Duodenal mucosa (tissue), 2 donors: Measurements from ENCODE around the gene TLE2.

Source experiments
- H3K27ac ChIP-seq: one replicate; pipeline ENCODE4 v1.7.0; 2013; ENCODE audit warnings: low read depth, low read length
- H3K27me3 ChIP-seq, 2 donors: one replicate each; pipeline ENCODE4 v1.7.0; 2013; ENCODE audit warnings: low read length in 2 of 2, control low read depth in 1 of 2; ENCODE audit not compliant: insufficient read depth in 2 of 2, control insufficient read depth in 1 of 2
- H3K36me3 ChIP-seq, 2 donors: one replicate each; pipeline ENCODE4 v1.7.0; 2013; ENCODE audit warnings: low read length in 2 of 2, control low read depth in 1 of 2; ENCODE audit not compliant: insufficient read depth in 2 of 2, control insufficient read depth in 1 of 2
- H3K4me1 ChIP-seq, 2 donors: one replicate each; pipeline ENCODE4 v1.7.0; 2013; ENCODE audit warnings: low read length in 2 of 2, control low read depth in 1 of 2; ENCODE audit not compliant: insufficient read depth in 2 of 2, control insufficient read depth in 1 of 2
- H3K4me3 ChIP-seq, 2 donors: one replicate each; pipeline ENCODE4 v1.7.0; 2013; ENCODE audit warnings: low read length in 2 of 2, low read depth in 1 of 2
- H3K9ac ChIP-seq, 2 donors: one replicate each; pipeline ENCODE4 v1.7.0; 2013; ENCODE audit warnings: low read length in 2 of 2, low read depth in 1 of 2
- H3K9me3 ChIP-seq, 2 donors: one replicate each; pipeline ENCODE4 v1.7.0; 2013; ENCODE audit warnings: low read length in 2 of 2, control low read depth in 1 of 2; ENCODE audit not compliant: control insufficient read depth in 1 of 2

TLE2 gene

GRCh38 chr19:3064011-3064330 is 34.9 kb upstream of the TLE2 start:
- H3K4me3 ChIP-seq = no peak overlapping the region
- no peak overlapping the region for H3K9ac ChIP-seq
- peaks cover 2 to 7% of the 10 kb centered on the region in 2 donors for H3K36me3 ChIP-seq
- no peaks in the 10 kb centered on the region for H3K27me3 ChIP-seq
- H3K27ac ChIP-seq = no peak overlapping the region
- peaks cover 9 to 18% of the 10 kb centered on the region in 2 donors for H3K4me1 ChIP-seq
- no peaks in the 10 kb centered on the region for H3K9me3 ChIP-seq

GRCh38 chr19:3062165-3063105 is 33.4 kb upstream of the TLE2 start, which contains the start of gene TLE5:
TSS of gene TLE5 (minus strand) at chr19:3062495. CDS start at chr19:3062200, 295 bp downstream.
- Histone ChIP-seq H3K27ac (peak within 1 kb of the TSS; percentile 75), H3K4me3 (peak within 1 kb of the TSS; percentile 69 to 79), H3K36me3 (peaks cover 12 to 21% of the 10 kb centered on the region in 2 donors), H3K9me3 (no peaks in the 10 kb centered on the region), H3K4me1 (peaks cover 9 to 21% of the 10 kb centered on the region in 2 donors), H3K27me3 (no peaks in the 10 kb centered on the region), H3K9ac (peak within 1 kb of the TSS; percentile 74 to 81)

GRCh38 chr19:3061182-3062161 is 32.4 kb upstream of the TLE2 start:
- Histone ChIP-seq H3K9ac (peak overlapping the region; percentile 70 to 81), H3K27ac (peak overlapping the region; percentile 75), H3K9me3 (no peaks in the 10 kb centered on the region), H3K27me3 (no peaks in the 10 kb centered on the region), H3K4me1 (peaks cover 9 to 24% of the 10 kb centered on the region in 2 donors), H3K4me3 (peak overlapping the region; percentile 69 to 79), H3K36me3 (peaks cover 12 to 31% of the 10 kb centered on the region in 2 donors)

- Histone ChIP-seq H3K9me3 (no peaks in the 10 kb centered on the region), H3K4me3 (peak overlapping the region; percentile 69 to 79), H3K9ac (peak overlapping the region; percentile 70 to 81), H3K4me1 (peaks cover 7 to 25% of the 10 kb centered on the region in 2 donors), H3K27me3 (no peaks in the 10 kb centered on the region), H3K27ac (peak overlapping the region; percentile 75), H3K36me3 (peaks cover 12 to 32% of the 10 kb centered on the region in 2 donors)
These were observed 31.7 kb upstream of the TLE2 start for GRCh38 chr19:3060857-3061181.

- Histone ChIP-seq H3K4me1 (peaks cover 16 to 36% of the 10 kb centered on the region in 2 donors), H3K27ac (no peak overlapping the region), H3K9ac (no peak overlapping the region), H3K36me3 (peaks cover 24 to 41% of the 10 kb centered on the region in 2 donors), H3K4me3 (no peak overlapping the region), H3K27me3 (no peaks in the 10 kb centered on the region), H3K9me3 (no peaks in the 10 kb centered on the region)
These were observed 30.6 kb upstream of the TLE2 start for GRCh38 chr19:3059653-3060052.

GRCh38 chr19:3058821-3059314 is 29.8 kb upstream of the TLE2 start:
- H3K9me3 ChIP-seq = no peaks in the 10 kb centered on the region
- H3K27me3 ChIP-seq = no peaks in the 10 kb centered on the region
- H3K4me1 ChIP-seq = peaks cover 16 to 36% of the 10 kb centered on the region in 2 donors
- no peak overlapping the region for H3K4me3 ChIP-seq
- H3K36me3 ChIP-seq = peaks cover 25 to 48% of the 10 kb centered on the region in 2 donors
- no peak overlapping the region for H3K9ac ChIP-seq
- no peak overlapping the region for H3K27ac ChIP-seq

GRCh38 chr19:3058009-3058820 is 29.1 kb upstream of the TLE2 start:
- H3K4me3 ChIP-seq = no peak overlapping the region
- H3K36me3 ChIP-seq = peaks cover 26 to 48% of the 10 kb centered on the region in 2 donors
- H3K27me3 ChIP-seq = no peaks in the 10 kb centered on the region
- H3K9ac ChIP-seq = no peak overlapping the region
- no peaks in the 10 kb centered on the region for H3K9me3 ChIP-seq
- no peak overlapping the region for H3K27ac ChIP-seq
- H3K4me1 ChIP-seq = peaks cover 16 to 34% of the 10 kb centered on the region in 2 donors

- no peak overlapping the region for H3K4me3 ChIP-seq
- peaks cover 28 to 48% of the 10 kb centered on the region in 2 donors for H3K36me3 ChIP-seq
- H3K9me3 ChIP-seq = no peaks in the 10 kb centered on the region
- no peak overlapping the region for H3K9ac ChIP-seq
- peaks cover 16 to 30% of the 10 kb centered on the region in 2 donors for H3K4me1 ChIP-seq
- H3K27me3 ChIP-seq = no peaks in the 10 kb centered on the region
- peak overlapping the region; percentile 32 for H3K27ac ChIP-seq
These were observed 28.2 kb upstream of the TLE2 start for GRCh38 chr19:3057275-3057714.

DNA sequence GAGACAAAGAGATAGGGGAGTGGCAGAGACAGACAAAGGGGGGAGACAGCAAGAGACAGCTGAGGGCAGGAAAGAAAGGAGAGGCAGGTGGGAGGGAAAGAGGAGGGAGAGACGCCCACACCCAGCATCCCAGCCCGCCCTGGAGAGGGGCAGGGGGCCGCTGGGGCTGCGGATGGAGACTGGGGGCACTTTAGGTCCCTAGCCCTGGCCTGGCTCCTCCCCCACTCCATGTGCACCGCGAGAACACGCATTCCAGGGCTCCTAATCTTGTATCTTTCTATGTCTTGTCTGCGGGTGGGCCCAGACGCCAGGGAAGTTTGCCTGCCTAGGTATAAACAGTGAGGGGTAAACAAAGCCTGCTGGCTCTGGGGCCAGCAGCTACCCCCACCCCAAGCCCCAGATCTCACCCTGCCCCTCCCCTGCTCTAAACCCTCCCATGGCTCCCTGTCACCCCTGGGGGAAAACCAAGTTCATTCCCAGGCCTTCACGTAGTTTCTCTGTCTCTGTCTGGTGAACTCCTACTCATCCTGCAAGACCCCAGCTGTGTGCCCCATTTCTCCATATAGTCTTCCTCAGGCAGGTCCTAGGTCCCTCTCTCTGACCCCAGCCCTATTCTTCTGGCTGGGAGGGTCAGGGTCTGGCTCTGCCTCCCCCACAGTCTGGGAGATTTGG is 27.5 kb upstream of the TLE2 start:
- Histone ChIP-seq H3K9me3 (no peaks in the 10 kb centered on the region), H3K9ac (no peak overlapping the region), H3K4me3 (no peak overlapping the region), H3K36me3 (peaks cover 28 to 48% of the 10 kb centered on the region in 2 donors), H3K4me1 (peaks cover 16 to 30% of the 10 kb centered on the region in 2 donors), H3K27me3 (no peaks in the 10 kb centered on the region), H3K27ac (peak overlapping the region; percentile 10)
